Natural killer cell (primary cell): ENCODE measurements around the gene KRT13. TPM values are rescaled to one million over a fixed set of nuclear protein-coding genes. Genes with fewer than 3 reads are reported as not detected.

Source experiments
- ATAC-seq, 3 donors: fragments of 150-1000 bp in 2 of 3; fragments of 200-7000 bp in 1 of 3; cut with Tn5 transposase; 1 replicate in 1 of 3; 2 replicates in 2 of 3; pipeline ENCODE4 v1.10.0; 2021; ENCODE audit warnings: mild to moderate bottlenecking in 2 of 3, moderate library complexity in 2 of 3
- DNase-seq, 2 donors: peaks; one replicate each; pipeline versions ENCODE4 v3.0.0 to v3.0.0-alpha.2; 2013 to 2021; ENCODE audit warnings: mixed read lengths in 1 of 2
- H3K27ac ChIP-seq: one replicate; pipeline ENCODE4 v1.5.1; 2013; ENCODE audit warnings: mild to moderate bottlenecking, low read length
- H3K27me3 ChIP-seq: one replicate; pipeline ENCODE4 v1.6.1; 2013; ENCODE audit warnings: low read length; ENCODE audit not compliant: control insufficient read depth, insufficient read depth
- H3K36me3 ChIP-seq: one replicate; pipeline ENCODE4 v1.6.1; 2013; ENCODE audit warnings: low read length; ENCODE audit not compliant: control insufficient read depth, insufficient read depth
- H3K4me1 ChIP-seq: one replicate; pipeline ENCODE4 v1.6.1; 2013; ENCODE audit warnings: low read length; ENCODE audit not compliant: control insufficient read depth, insufficient read depth
- H3K4me3 ChIP-seq: one replicate; pipeline ENCODE4 v1.5.1; 2013; ENCODE audit warnings: low read length
- H3K9me3 ChIP-seq: one replicate; pipeline ENCODE4 v1.6.1; 2013; ENCODE audit warnings: low read length; ENCODE audit not compliant: control insufficient read depth, insufficient read depth
- H3K27ac Mint-ChIP-seq, 2 donors: one replicate each; pipeline ENCODE4 v1.8.0; 2022; ENCODE audit warnings: mild to moderate bottlenecking in 2 of 2, mixed read lengths in 2 of 2, moderate library complexity in 1 of 2
- H3K27me3 Mint-ChIP-seq, 2 donors: one replicate each; pipeline ENCODE4 v1.8.0; 2022; ENCODE audit warnings: low read depth in 2 of 2, mixed read lengths in 2 of 2
- H3K36me3 Mint-ChIP-seq: one replicate; pipeline ENCODE4 v1.8.0; 2022; ENCODE audit warnings: mixed read lengths
- H3K4me1 Mint-ChIP-seq, 2 donors: one replicate each; pipeline ENCODE4 v1.8.0; 2022; ENCODE audit warnings: mixed read lengths in 2 of 2
- H3K4me3 Mint-ChIP-seq: one replicate; pipeline ENCODE4 v1.8.0; 2022; ENCODE audit warnings: mild to moderate bottlenecking, moderate library complexity, mixed read lengths
- H3K9me3 Mint-ChIP-seq, 2 donors: one replicate each; pipeline ENCODE4 v1.8.0; 2022; ENCODE audit warnings: mixed read lengths in 2 of 2
- whole genome bisulfite sequencing: methylation state at CpG from one replicate; pipeline ENCODE4 v1.1.7; 2013; ENCODE audit warnings: missing lambda C conversion rate; ENCODE audit not compliant: insufficient coverage; 5-methylcytosine and 5-hydroxymethylcytosine counted together
- intact Hi-C: fragments of 100-400 bp; cut with micrococcal nuclease; formaldehyde crosslinking; loops from one replicate; pipeline ENCODE4 v1.14.2; 2022
- total RNA-seq, 4 donors: library from RNA; stranded (reverse); fragments of 120-200 nt in 1 of 4; gene quantifications; one replicate each; pipeline versions ENCODE4 v1.2.3 to v1.2.4, GENCODE V29; 2013 to 2022
- TF ChIP-seq, protein P1 (sequence below): fragments of 200-600 bp; IDR thresholded peaks from one replicate; pipeline ENCODE4 v1.8.0; 2022; ENCODE audit warnings: antibody characterized with exemption

KRT13 gene
- total RNA-seq, 3 donors from 2014 or later (not counting 1 experiment from before 2014, with no cell fraction given), result not detected

DNA sequence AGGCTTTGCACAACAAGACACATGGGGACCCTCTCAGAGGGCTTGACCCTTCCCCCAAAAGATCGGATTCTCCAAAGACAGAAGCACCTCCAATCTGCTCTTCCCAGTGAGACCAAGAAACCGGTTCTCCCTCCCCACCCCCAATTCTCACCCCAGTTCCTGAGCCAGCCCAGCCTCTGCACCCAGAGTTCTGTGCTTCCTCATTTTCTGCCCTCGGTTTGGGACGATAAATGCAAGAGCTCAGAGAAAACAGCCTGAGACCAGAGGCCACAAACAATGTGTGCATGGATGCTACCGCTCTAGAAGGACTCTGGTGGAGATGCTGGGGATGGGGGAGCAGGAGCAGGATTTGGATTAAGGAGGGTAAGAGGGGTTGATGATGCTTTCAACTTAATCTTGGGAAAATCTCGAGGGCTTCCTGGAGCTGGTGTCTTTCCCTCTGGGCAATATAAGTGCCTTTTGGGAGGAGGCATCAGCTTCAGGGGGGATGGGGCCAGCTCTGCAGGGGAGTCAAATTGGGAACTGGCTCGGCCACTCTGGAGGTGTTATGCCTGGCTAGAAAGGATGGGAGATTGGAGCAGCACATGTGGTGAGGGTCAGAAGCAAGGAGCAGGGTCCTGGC is 7.2 kb upstream of the KRT13 start:
- H3K4me3 Mint-ChIP-seq, result no peak overlapping the region
- TF ChIP-seq, protein P1, sequence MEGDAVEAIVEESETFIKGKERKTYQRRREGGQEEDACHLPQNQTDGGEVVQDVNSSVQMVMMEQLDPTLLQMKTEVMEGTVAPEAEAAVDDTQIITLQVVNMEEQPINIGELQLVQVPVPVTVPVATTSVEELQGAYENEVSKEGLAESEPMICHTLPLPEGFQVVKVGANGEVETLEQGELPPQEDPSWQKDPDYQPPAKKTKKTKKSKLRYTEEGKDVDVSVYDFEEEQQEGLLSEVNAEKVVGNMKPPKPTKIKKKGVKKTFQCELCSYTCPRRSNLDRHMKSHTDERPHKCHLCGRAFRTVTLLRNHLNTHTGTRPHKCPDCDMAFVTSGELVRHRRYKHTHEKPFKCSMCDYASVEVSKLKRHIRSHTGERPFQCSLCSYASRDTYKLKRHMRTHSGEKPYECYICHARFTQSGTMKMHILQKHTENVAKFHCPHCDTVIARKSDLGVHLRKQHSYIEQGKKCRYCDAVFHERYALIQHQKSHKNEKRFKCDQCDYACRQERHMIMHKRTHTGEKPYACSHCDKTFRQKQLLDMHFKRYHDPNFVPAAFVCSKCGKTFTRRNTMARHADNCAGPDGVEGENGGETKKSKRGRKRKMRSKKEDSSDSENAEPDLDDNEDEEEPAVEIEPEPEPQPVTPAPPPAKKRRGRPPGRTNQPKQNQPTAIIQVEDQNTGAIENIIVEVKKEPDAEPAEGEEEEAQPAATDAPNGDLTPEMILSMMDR, result no peak
- no peak overlapping the region for H3K27ac Mint-ChIP-seq
- no peak for DNase-seq
- no peaks in the 10 kb centered on the region for H3K27me3 Mint-ChIP-seq
- no peaks in the 10 kb centered on the region for H3K4me1 Mint-ChIP-seq
- Histone ChIP-seq H3K4me1 (peaks cover 5% of the 10 kb centered on the region), H3K36me3 (no peaks in the 10 kb centered on the region), H3K4me3 (no peak overlapping the region), H3K27ac (no peak overlapping the region), H3K9me3 (no peaks in the 10 kb centered on the region), H3K27me3 (no peaks in the 10 kb centered on the region)
- H3K36me3 Mint-ChIP-seq, result no peaks in the 10 kb centered on the region
- H3K9me3 Mint-ChIP-seq, result no peaks in the 10 kb centered on the region
- 20% methylated on average over 7 of the region's 7 CpGs for WGBS
- no peak for ATAC-seq
- intact Hi-C loops, result no loop called here

DNA sequence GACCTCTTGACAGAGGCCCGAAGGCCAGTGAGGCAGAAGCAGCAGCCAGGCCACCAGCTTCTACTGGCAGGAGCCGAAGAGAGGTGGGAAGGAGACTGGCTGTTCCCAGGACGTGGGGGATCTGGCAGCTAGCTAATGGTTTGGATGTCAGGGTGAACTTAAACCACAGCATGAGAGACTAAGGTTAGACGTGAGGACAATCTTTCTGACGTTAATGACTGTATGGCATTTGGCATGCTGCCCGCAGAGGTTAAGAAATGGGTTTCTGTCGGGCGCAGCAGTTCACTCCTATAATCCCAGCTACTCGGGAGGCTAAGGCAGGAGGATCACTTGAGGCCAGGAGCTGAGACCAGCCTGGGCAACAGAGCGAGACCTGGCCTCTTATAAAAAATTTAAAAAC is 6.3 kb upstream of the KRT13 start:
- Histone ChIP-seq H3K4me3 (no peak overlapping the region), H3K4me1 (peaks cover 5% of the 10 kb centered on the region), H3K27ac (no peak overlapping the region), H3K36me3 (no peaks in the 10 kb centered on the region), H3K9me3 (no peaks in the 10 kb centered on the region), H3K27me3 (no peaks in the 10 kb centered on the region)
- no peaks in the 10 kb centered on the region for H3K27me3 Mint-ChIP-seq
- DNase-seq (no peak), ATAC-seq (no peak)
- no peaks in the 10 kb centered on the region for H3K36me3 Mint-ChIP-seq
- WGBS, result 88% methylated on average over 10 of the region's 10 CpGs
- TF ChIP-seq, protein P1, result no peak
- no peaks in the 10 kb centered on the region for H3K9me3 Mint-ChIP-seq
- intact Hi-C loops, result no loop called here
- H3K4me1 Mint-ChIP-seq, result no peaks in the 10 kb centered on the region
- no peak overlapping the region for H3K4me3 Mint-ChIP-seq
- no peak overlapping the region for H3K27ac Mint-ChIP-seq

DNA sequence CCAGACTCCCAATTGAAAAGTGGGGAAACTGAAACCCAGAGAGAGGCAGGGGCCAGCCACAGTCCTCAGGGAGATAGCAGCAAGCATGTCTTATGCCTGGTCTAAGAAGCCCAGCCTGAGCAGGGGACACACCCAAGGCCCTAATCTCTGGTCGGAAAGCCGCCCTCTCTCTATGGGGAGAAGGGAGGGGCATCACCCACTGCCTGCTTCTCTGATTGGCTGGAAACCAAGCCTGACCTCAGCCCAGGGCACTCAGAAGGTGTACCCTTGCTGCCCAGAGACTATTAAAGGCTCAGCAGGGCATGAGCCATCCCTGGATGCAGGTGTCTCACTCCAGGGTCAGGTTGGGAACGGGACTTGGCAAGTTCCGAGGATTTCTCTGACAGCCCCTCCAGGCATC is 5.7 kb upstream of the KRT13 start:
- Mint-ChIP-seq H3K36me3 (no peaks in the 10 kb centered on the region), H3K27ac (no peak overlapping the region), H3K9me3 (no peaks in the 10 kb centered on the region), H3K27me3 (no peaks in the 10 kb centered on the region), H3K4me3 (no peak overlapping the region), H3K4me1 (no peaks in the 10 kb centered on the region)
- Histone ChIP-seq H3K9me3 (no peaks in the 10 kb centered on the region), H3K36me3 (no peaks in the 10 kb centered on the region), H3K27me3 (no peaks in the 10 kb centered on the region), H3K4me1 (peaks cover 5% of the 10 kb centered on the region), H3K4me3 (no peak overlapping the region), H3K27ac (no peak overlapping the region)
- TF ChIP-seq, protein P1, result no peak
- intact Hi-C loops, result no loop called here
- ATAC-seq, result no peak
- no peak for DNase-seq
- WGBS, result 94% methylated on average over 4 of the region's 4 CpGs
